Peyer's patch (tissue), 4 donors: ENCODE data around the gene IGFBP2.

Experiments
- POLR2A ChIP-seq, 2 donors: fragments of 450-650 bp; IDR thresholded peaks; one replicate each; pipeline ENCODE4 v1.5.1; 2017; ENCODE audit warnings: antibody characterized with exemption in 2 of 2, mild to moderate bottlenecking in 2 of 2, moderate library complexity in 2 of 2
- TF ChIP-seq, protein P1 (sequence below), 6 experiments: fragments of 450-650 bp in 4 of 6; fragments of 200-600 bp in 2 of 6; sonication (generic) in 1 of 6; IDR thresholded peaks; one replicate each; pipeline ENCODE4 v1.5.1; 2017 to 2019; ENCODE audit warnings: antibody characterized with exemption in 6 of 6, mild to moderate bottlenecking in 3 of 6, moderate library complexity in 1 of 6

DNA sequence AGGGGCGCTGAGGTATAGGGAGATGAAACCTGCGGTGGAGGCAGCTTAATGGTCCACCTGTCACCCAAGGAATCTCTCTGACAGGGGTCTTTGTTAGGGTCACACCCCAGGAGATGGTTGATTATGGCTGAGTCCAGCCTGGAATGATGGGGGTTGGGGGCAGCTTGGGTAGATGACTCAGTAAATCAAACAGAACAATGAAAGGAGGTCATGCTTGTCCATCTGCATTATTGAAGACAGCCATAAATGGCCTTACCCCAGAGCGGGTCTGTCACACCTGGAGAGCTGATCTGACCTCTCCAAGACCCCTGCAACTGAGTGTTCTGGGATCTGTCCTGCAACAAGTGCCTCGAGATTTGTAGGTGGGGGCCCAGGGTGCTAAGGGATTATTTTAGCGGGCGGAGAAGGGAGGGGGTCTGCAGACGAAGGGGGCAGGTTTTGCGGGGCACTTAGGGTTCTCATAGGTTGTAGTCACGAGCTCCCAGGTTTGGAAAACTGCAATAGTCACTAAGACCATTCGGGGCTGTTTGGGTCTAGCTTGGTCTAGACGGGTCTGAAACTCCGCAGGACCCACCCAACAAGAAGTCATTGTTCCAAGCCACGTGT lies 771 bp upstream of the IGFBP2 start:
- TF ChIP-seq, protein P1, sequence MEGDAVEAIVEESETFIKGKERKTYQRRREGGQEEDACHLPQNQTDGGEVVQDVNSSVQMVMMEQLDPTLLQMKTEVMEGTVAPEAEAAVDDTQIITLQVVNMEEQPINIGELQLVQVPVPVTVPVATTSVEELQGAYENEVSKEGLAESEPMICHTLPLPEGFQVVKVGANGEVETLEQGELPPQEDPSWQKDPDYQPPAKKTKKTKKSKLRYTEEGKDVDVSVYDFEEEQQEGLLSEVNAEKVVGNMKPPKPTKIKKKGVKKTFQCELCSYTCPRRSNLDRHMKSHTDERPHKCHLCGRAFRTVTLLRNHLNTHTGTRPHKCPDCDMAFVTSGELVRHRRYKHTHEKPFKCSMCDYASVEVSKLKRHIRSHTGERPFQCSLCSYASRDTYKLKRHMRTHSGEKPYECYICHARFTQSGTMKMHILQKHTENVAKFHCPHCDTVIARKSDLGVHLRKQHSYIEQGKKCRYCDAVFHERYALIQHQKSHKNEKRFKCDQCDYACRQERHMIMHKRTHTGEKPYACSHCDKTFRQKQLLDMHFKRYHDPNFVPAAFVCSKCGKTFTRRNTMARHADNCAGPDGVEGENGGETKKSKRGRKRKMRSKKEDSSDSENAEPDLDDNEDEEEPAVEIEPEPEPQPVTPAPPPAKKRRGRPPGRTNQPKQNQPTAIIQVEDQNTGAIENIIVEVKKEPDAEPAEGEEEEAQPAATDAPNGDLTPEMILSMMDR (IDR thresholded peaks at IDR 0.05) = no peak
- no peak for TF ChIP-seq POLR2A (IDR thresholded peaks at IDR 0.05)
